Measurements from ENCODE around the gene RBM4B. TPM values are rescaled to one million over a fixed set of nuclear protein-coding genes. Genes with fewer than 3 reads are reported as not detected.

RBM4B gene
- total and polyA plus RNA-seq, 2 experiments from 2014 or later: 28.0 to 31.0 TPM

- no peak for TF ChIP-seq ZNF462 (CRISPR knock-in tag; IDR thresholded peaks at IDR 0.05)
- TF ChIP-seq JUNB (IDR thresholded peaks at IDR 0.05; ENCODE audit: unreplicated experiment): no peak
Measured at GRCh38 chr11:66685276-66686099, 7.8 kb upstream of the RBM4B start (continued).

GRCh38 chr11:66684635-66685034 is 6.9 kb upstream of the RBM4B start:
- DNase-seq (ENCODE audit: low spot score) (no peak), ATAC-seq (no peak)
- Histone ChIP-seq H3K36me3 (ENCODE audit: insufficient read depth) (no peaks in the 10 kb centered on the region), H2AFZ (no peak overlapping the region), H3K27ac (ENCODE audit: low read depth) (no peak overlapping the region), H3K4me1 (ENCODE audit: insufficient read depth) (no peaks in the 10 kb centered on the region), H4K20me1 (replicated peaks; ENCODE audit: insufficient read depth) (no peaks in the 10 kb centered on the region), H3K79me2 (replicated peaks; ENCODE audit: insufficient read depth) (no peaks in the 10 kb centered on the region), H3K4me2 (no peak overlapping the region), H3K27me3 (ENCODE audit: insufficient read depth) (no peaks in the 10 kb centered on the region), H3F3A (replicated peaks; ENCODE audit: low read depth) (no peaks in the 10 kb centered on the region), H3K4me3 (no peak overlapping the region), H3K9me2 (ENCODE audit: insufficient read depth) (no peaks in the 10 kb centered on the region)
- no peaks in the 10 kb centered on the region; the same call in 1 of the 3 replicates for H3K9me3 Mint-ChIP-seq
- peaks cover 7% of the 10 kb centered on the region for H3K27me3 Mint-ChIP-seq (ENCODE audit: insufficient read depth, low read depth, poor library complexity)
- peaks cover 5% of the 10 kb centered on the region for H3K4me1 Mint-ChIP-seq
- no peak overlapping the region for H3K27ac Mint-ChIP-seq
- H3K36me3 Mint-ChIP-seq (ENCODE audit: low read depth): peaks cover 33% of the 10 kb centered on the region
- no peak overlapping the region; the same call in 2 of the 3 replicates for H3K4me3 Mint-ChIP-seq
- TF ChIP-seq EZH2 (IDR thresholded peaks at IDR 0.05; ENCODE audit: low read depth, unreplicated experiment) (no peak), CREB1 (CRISPR knock-in tag; IDR thresholded peaks at IDR 0.05; ENCODE audit: low read depth) (no peak), CTCF (conservative IDR thresholded peaks at IDR 0.05; ENCODE audit: low read depth in 2 of 2) (no peak), STAT1 (IDR thresholded peaks at IDR 0.05; ENCODE audit: unreplicated experiment) (no peak), ZNF462 (CRISPR knock-in tag; IDR thresholded peaks at IDR 0.05) (no peak)
